ENCODE data around the gene MAGEF1.

DNA sequence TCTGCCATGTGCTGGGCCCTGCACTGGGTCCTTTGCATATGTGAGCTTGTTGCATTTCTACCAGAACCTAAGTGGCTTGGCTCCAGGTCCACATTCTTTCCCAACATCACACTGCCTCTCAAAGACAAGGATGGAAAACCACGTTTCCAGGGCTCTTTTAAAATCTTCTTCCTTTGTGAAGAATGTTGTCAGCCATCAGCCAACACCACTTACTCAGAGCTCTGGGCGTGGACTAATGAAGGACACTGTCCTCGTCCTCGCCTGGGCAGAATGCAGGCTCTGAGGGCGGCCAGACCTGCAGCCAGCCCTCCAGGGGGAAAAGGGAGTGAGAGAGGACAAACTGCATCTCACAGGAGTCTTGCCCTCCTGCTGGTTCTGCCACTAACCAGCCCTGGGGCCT lies 49.7 kb downstream of the MAGEF1 start:
- no peak for TF ChIP-seq CTCF (IDR thresholded peaks at IDR 0.05; ENCODE audit: extremely low read depth in 1 of 2, insufficient read depth in 1 of 2, low read depth in 1 of 2, low read length in 2 of 2)
- TF ChIP-seq GATA2 (IDR thresholded peaks at IDR 0.05; ENCODE audit: insufficient read depth, insufficient read length, low read depth, low read length), result no peak
- TF ChIP-seq POLR2A (IDR thresholded peaks at IDR 0.05; ENCODE audit: low read depth, low read length), result no peak
- no peak for TF ChIP-seq EZH2 (IDR thresholded peaks at IDR 0.05; ENCODE audit: borderline replicate concordance, low read depth, low read length, severe bottlenecking)
- TF ChIP-seq, protein P1, sequence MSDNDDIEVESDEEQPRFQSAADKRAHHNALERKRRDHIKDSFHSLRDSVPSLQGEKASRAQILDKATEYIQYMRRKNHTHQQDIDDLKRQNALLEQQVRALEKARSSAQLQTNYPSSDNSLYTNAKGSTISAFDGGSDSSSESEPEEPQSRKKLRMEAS (IDR thresholded peaks at IDR 0.05; ENCODE audit: insufficient read depth, insufficient read length), result no peak
- TF ChIP-seq POLR2AphosphoS5 (IDR thresholded peaks at IDR 0.05; ENCODE audit: insufficient read depth, low read depth, low read length), result no peak
- no peak for TF ChIP-seq FOS (IDR thresholded peaks at IDR 0.05; ENCODE audit: borderline replicate concordance, insufficient read depth, low read length)
- no peak for TF ChIP-seq MYC (IDR thresholded peaks at IDR 0.05; ENCODE audit: low read depth, low read length)
- TF ChIP-seq JUN (IDR thresholded peaks at IDR 0.05; ENCODE audit: borderline replicate concordance, insufficient read depth, insufficient read length, low read depth), result no peak

All from endothelial cell of umbilical vein (primary cell).